GM21515 (cell line): ENCODE results near the gene REM1.

Source experiments
- ATAC-seq: cut with Tn5 transposase; IDR thresholded peaks from one replicate; pipeline ENCODE4 v1.9.1; 2021; ENCODE audit not compliant: unreplicated experiment

REM1 gene

DNA sequence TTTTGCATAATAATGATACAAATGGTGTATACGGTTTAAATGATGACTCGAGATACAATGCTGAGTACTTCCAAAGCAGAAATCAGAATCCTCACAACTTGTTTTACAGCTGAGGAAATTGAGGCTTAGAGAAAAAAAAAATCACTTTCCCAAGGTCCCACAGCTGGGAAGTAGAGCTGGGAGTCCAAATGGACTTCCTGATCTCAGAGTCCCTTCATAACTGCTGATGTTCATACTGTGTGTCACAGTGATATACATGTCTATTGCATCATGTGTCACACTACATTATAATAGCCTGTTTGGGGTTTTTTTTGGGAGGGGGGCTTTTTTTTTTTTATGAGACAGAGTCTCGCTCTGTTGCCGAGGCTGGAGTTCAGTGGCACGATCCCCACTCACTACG lies 47.6 kb downstream of the REM1 start:
- ATAC-seq, result no peak

DNA sequence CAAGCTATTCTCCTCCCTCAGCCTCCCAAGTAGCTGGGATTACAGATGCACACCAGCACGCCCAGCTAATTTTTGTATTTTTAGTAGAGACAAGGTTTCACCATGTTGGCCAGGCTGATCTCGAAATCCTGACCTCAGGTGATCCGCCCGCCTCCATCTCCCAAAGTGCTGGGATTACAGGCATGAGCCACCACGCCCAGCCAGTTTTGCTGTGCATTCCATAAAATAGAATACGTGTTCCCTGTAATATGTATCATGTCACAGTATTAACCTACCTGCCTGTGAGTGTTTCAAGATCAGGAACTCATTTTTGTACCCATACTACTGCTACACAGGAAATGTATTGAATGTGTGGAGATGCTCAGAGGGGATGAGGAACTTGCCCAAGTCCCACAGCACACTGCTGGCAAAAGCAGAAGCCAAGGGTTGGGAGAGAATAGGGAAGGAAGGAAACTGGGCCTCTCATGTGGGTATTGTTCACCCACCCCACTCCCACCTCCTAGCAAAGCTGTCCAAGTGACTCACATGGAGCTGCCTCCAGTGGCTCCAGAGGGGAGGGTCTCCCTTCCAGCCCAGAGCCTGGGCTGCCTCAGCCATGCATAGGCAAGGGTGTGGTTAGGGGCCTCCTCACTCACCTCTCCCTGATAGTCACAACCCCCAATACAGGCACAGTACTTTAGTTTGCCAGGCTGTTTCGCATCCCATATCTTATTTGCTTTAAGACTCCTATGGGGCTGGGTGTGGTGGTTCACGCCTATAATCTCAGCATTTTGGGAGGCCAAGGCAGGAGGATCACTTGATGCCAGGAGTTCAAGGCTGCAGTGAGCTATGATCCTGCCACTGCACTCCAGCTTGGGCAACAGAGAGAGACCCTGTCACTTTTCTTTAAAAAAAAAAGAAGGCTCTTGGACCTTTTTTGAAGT lies 48.5 kb downstream of the REM1 start:
- ATAC-seq, result no peak

DNA sequence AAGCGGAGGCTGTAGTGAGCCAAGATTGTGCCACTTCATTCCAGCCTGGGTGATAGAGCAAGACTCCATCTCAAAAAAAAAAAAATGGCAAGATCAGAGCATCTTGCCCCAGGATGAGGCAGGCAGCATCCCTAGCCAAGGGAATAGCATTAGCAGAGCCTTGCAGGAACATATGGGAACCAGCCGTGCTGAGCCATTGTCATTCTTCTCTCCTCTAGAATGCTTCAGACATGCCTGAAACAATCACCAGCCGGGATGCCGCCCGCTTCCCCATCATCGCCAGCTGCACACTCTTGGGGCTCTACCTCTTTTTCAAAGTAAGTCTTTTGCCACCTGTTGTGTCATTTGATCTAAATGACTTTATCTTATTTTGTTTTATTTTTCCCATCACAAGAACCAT lies 52.2 kb downstream of the REM1 start:
- no peak for ATAC-seq
